Measurements from ENCODE around the gene BEX2.

GRCh38 chrX:103357871-103358270 is 47.1 kb upstream of the BEX2 start:
- TF ChIP-seq CTCF (IDR thresholded peaks at IDR 0.05; ENCODE audit: insufficient read depth, low read depth, low read length): no peak
- no peak for TF ChIP-seq EZH2 (IDR thresholded peaks at IDR 0.05; ENCODE audit: insufficient read depth, low read length)
